Testis (tissue), 2 donors: Measurements from ENCODE around the gene COX17.

Source experiments
- POLR2A ChIP-seq: fragments of 450-650 bp; IDR thresholded peaks from one replicate; pipeline ENCODE4 v1.6.1; 2017; ENCODE audit warnings: antibody characterized with exemption, mild to moderate bottlenecking, moderate library complexity
- TF ChIP-seq, protein P1 (sequence below), 3 experiments: fragments of 450-650 bp in 2 of 3; fragments of 200-600 bp in 1 of 3; sonication (generic) in 1 of 3; IDR thresholded peaks; one replicate each; pipeline ENCODE4 v1.5.1; 2016 to 2019; ENCODE audit warnings: antibody characterized with exemption in 3 of 3, mild to moderate bottlenecking in 2 of 3, moderate library complexity in 1 of 3

GRCh38 chr3:119679874-119680273, 2.7 kb upstream of the COX17 start:
- no peak for TF ChIP-seq POLR2A
- TF ChIP-seq, protein P1, sequence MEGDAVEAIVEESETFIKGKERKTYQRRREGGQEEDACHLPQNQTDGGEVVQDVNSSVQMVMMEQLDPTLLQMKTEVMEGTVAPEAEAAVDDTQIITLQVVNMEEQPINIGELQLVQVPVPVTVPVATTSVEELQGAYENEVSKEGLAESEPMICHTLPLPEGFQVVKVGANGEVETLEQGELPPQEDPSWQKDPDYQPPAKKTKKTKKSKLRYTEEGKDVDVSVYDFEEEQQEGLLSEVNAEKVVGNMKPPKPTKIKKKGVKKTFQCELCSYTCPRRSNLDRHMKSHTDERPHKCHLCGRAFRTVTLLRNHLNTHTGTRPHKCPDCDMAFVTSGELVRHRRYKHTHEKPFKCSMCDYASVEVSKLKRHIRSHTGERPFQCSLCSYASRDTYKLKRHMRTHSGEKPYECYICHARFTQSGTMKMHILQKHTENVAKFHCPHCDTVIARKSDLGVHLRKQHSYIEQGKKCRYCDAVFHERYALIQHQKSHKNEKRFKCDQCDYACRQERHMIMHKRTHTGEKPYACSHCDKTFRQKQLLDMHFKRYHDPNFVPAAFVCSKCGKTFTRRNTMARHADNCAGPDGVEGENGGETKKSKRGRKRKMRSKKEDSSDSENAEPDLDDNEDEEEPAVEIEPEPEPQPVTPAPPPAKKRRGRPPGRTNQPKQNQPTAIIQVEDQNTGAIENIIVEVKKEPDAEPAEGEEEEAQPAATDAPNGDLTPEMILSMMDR (IDR thresholded peaks at IDR 0.05), result no peak
